ENCODE data around the gene COX6B2.

COX6B2 gene

DNA sequence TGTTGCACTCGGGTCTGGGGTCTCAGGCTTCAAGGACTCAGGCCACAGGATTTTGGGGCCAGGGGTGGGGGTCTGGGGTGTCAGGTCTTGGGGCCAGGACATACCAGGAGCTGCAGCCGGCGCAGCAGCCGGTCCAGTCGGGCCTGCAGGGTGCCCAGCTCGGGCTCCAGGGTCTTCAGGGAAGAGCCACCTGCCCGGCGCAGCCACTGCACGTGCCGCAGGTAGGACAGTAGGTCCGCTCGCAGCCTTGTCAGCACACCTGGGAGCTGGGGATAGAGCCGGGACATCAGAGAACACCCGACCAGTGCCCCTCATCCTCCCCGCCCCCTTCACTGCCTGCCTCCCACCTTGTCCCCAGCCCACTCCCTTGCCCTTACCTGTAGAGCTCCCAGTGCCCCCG, 13.6 kb upstream of the COX6B2 start:
- Histone ChIP-seq H3K27me3 (ENCODE audit: control insufficient read depth, insufficient read depth, low read length) (peaks cover 49% of the 10 kb centered on the region), H3K27ac (ENCODE audit: low read length) (no peak overlapping the region), H3K9me3 (ENCODE audit: control insufficient read depth, low read depth, low read length) (no peaks in the 10 kb centered on the region), H3K4me1 (ENCODE audit: control insufficient read depth, low read depth, low read length) (peaks cover under 1% of the 10 kb centered on the region), H3K4me3 (ENCODE audit: low read length) (no peak overlapping the region), H3K36me3 (ENCODE audit: control insufficient read depth, low read depth, low read length) (no peaks in the 10 kb centered on the region), H3K9ac (ENCODE audit: low read length) (no peak overlapping the region)

DNA sequence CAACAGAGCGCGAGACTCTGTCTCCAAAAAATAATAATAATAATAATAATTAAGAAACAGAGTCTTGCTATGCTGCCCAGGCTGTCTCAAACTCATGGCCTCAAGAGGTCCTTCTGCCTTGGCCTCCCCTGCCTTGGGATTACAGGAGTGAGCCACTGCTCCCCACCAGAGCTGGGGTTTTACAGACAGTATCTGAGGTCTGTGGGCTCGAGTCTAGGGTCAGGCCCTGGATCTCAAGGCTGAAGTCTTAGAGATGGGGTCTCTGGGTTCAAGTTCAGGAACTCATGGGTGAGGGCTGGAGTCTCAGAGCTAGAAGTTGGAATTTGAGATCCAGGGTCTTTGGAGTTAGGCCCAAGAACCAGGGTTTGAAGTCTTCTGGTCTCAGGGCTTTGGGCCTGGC, 12.3 kb upstream of the COX6B2 start:
- Histone ChIP-seq H3K9me3 (ENCODE audit: control insufficient read depth, low read depth, low read length) (no peaks in the 10 kb centered on the region), H3K27me3 (ENCODE audit: control insufficient read depth, insufficient read depth, low read length) (peaks cover 38% of the 10 kb centered on the region), H3K4me3 (ENCODE audit: low read length) (no peak overlapping the region), H3K36me3 (ENCODE audit: control insufficient read depth, low read depth, low read length) (no peaks in the 10 kb centered on the region), H3K4me1 (ENCODE audit: control insufficient read depth, low read depth, low read length) (peaks cover 4% of the 10 kb centered on the region), H3K9ac (ENCODE audit: low read length) (no peak overlapping the region), H3K27ac (ENCODE audit: low read length) (no peak overlapping the region)

DNA sequence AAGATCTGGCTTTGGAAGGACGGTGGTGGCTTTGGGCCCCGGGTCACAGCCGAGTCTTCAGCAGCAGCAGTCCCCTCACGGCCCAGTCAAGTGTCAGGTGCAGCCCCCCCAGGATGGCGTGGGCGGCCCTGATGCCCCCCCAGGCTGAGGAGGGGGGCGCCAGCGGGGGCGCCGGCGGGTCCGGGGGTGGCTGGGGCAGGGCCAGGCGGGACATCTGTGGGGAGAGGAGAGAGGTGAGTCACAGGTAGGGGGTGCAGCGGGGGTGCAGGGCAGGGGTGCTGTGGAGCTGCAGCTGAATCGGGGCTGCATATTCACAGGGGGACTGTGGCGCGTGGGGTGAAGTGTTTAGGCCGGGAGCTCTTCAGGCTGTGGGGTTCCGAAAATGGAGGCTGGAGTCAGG, 11.4 kb upstream of the COX6B2 start:
- no peak overlapping the region for H3K4me3 ChIP-seq (ENCODE audit: low read length)
- peaks cover 4% of the 10 kb centered on the region for H3K4me1 ChIP-seq (ENCODE audit: control insufficient read depth, low read depth, low read length)
- H3K9ac ChIP-seq (ENCODE audit: low read length): no peak overlapping the region
- H3K36me3 ChIP-seq (ENCODE audit: control insufficient read depth, low read depth, low read length): no peaks in the 10 kb centered on the region
- H3K27me3 ChIP-seq (ENCODE audit: control insufficient read depth, insufficient read depth, low read length): peaks cover 30% of the 10 kb centered on the region
- no peak overlapping the region for H3K27ac ChIP-seq (ENCODE audit: low read length)
- no peaks in the 10 kb centered on the region for H3K9me3 ChIP-seq (ENCODE audit: control insufficient read depth, low read depth, low read length)

DNA sequence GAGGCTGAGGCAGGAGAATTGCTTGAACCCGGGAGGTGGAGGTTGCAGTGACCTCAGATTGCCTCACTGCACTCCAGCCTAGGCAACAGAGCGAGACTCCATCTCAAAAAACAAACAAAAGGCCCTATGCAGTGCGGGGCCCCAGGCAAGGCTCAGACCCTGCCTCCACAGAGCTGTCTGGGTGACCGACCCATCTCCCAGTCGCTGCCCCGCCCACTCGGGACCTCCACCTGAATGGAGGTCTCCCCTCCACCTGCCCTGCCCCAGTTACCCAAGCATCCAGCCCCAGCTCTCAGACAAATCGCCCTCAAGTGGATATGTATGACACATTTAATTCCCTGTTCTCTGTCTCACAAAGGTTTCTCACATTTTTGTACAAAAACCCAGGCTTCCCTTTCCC, 10.7 kb upstream of the COX6B2 start:
- Histone ChIP-seq H3K9me3 (ENCODE audit: control insufficient read depth, low read depth, low read length) (no peaks in the 10 kb centered on the region), H3K27ac (ENCODE audit: low read length) (no peak overlapping the region), H3K4me1 (ENCODE audit: control insufficient read depth, low read depth, low read length) (peaks cover 4% of the 10 kb centered on the region), H3K27me3 (ENCODE audit: control insufficient read depth, insufficient read depth, low read length) (peaks cover 24% of the 10 kb centered on the region), H3K36me3 (ENCODE audit: control insufficient read depth, low read depth, low read length) (no peaks in the 10 kb centered on the region), H3K4me3 (ENCODE audit: low read length) (no peak overlapping the region), H3K9ac (ENCODE audit: low read length) (no peak overlapping the region)

DNA sequence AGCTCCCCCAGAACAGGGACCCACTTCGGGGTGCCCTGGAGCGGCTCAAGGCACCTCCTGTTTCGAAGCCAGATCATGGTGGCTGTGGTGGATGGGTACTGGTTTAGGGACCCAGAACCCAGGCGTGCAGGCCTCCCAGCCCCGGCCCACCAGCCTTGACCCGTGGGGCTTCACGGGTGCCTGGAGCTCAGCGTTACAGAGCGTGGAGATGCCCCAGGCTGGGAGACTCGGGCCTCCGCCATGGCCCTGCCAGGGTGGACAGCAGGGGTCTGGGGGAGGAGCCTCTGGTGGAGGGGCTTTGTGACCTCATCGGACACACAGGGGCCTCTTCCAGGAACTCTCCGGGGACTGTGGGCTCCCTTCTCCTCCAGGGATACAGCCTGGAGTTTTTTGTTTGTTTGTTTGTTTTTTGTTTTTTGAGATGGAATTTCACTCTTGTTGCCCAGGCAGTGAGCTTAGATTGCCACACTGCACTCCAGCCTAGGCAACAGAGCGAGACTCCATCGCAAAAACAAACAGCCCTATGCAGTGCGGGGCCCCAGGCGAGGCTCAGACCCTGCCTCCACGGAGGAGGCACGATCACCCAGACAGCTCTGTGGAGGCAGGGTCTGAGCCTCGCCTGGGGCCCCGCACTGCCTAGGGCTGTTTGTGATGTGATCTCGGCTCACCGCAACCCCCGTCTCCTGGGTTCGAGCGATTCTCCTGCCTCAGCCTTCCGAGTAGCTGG, 8.6 kb upstream of the COX6B2 start, which contains the start of gene GARIN5B:
GARIN5B (minus strand) TSS at position 271 of the 727 bp plus-strand sequence; CDS start at position 77, 194 bp downstream.
- Histone ChIP-seq H3K4me1 (ENCODE audit: control insufficient read depth, low read depth, low read length) (peaks cover 4% of the 10 kb centered on the region), H3K4me3 (ENCODE audit: low read length) (no peak within 1 kb of the TSS), H3K36me3 (ENCODE audit: control insufficient read depth, low read depth, low read length) (no peaks in the 10 kb centered on the region), H3K27me3 (ENCODE audit: control insufficient read depth, insufficient read depth, low read length) (peaks cover 10% of the 10 kb centered on the region), H3K27ac (ENCODE audit: low read length) (no peak within 1 kb of the TSS), H3K9ac (ENCODE audit: low read length) (no peak within 1 kb of the TSS), H3K9me3 (ENCODE audit: control insufficient read depth, low read depth, low read length) (no peaks in the 10 kb centered on the region)

DNA sequence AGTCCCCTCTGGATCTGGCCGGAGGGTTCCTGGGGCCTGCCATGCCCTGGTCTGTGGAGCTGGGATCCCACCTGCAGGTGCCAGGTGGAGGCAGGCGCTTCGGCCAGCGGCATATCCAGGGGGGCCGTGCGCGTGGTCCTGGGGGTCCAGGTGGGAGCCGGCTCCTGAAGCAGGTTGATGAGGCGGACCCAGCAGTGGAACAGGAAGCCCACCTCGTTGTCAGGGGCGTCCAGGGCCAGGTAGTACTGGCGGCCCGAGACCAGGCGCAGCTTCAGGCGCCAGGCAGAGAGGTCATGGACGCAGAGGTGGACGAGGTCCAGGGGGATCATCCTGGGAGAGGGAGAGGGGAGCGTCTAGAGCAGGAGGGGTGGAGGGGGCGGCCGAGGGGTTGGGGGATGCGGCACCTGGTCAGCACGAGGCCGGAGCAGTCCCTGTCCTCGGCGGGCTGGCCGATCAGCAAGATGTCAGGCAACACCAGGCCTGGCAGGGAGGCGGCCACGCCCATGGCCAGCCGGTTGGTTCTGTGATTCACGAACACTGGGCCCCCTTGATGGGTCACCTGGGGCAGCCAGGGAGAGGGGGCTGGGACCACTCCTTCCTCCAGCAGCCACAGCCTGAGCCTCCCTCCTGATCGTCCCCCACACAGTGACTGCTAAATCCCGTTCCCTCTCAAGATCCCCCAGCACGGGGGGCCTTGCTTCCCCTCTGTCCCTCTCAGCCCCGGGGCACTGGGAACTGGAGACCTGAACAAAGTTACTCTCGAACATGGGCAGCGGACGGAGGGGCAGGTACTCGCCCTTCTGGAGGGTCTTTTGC, 7.9 kb upstream of the COX6B2 start:
- Histone ChIP-seq H3K4me3 (ENCODE audit: low read length) (no peak overlapping the region), H3K4me1 (ENCODE audit: control insufficient read depth, low read depth, low read length) (peaks cover 4% of the 10 kb centered on the region), H3K36me3 (ENCODE audit: control insufficient read depth, low read depth, low read length) (no peaks in the 10 kb centered on the region), H3K9me3 (ENCODE audit: control insufficient read depth, low read depth, low read length) (no peaks in the 10 kb centered on the region), H3K27ac (ENCODE audit: low read length) (no peak overlapping the region), H3K27me3 (ENCODE audit: control insufficient read depth, insufficient read depth, low read length) (peaks cover 5% of the 10 kb centered on the region), H3K9ac (ENCODE audit: low read length) (no peak overlapping the region)

DNA sequence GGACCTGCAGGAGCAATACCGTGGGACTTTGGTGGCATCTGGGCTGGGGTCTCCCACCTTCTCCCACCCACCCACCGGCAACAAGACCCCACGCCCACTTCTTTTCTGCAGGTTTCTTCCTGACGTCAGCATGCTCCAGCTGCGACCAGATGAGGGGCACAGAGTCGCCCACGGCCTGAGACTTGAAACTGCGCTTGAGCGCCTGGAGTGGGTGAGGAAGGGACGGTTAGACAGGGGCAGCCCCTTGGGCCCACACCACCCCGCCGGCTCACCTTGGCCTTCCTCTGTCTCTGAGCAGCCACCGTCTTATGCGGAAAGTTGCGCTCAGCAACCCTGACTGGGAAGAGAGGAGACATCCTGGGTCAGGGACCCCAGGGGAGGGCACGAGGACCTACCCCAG, 6.4 kb upstream of the COX6B2 start:
- Histone ChIP-seq H3K27ac (ENCODE audit: low read length) (no peak overlapping the region), H3K9ac (ENCODE audit: low read length) (no peak overlapping the region), H3K36me3 (ENCODE audit: control insufficient read depth, low read depth, low read length) (no peaks in the 10 kb centered on the region), H3K27me3 (ENCODE audit: control insufficient read depth, insufficient read depth, low read length) (peaks cover 20% of the 10 kb centered on the region), H3K4me3 (ENCODE audit: low read length) (no peak overlapping the region), H3K9me3 (ENCODE audit: control insufficient read depth, low read depth, low read length) (no peaks in the 10 kb centered on the region), H3K4me1 (ENCODE audit: control insufficient read depth, low read depth, low read length) (peaks cover 4% of the 10 kb centered on the region)

DNA sequence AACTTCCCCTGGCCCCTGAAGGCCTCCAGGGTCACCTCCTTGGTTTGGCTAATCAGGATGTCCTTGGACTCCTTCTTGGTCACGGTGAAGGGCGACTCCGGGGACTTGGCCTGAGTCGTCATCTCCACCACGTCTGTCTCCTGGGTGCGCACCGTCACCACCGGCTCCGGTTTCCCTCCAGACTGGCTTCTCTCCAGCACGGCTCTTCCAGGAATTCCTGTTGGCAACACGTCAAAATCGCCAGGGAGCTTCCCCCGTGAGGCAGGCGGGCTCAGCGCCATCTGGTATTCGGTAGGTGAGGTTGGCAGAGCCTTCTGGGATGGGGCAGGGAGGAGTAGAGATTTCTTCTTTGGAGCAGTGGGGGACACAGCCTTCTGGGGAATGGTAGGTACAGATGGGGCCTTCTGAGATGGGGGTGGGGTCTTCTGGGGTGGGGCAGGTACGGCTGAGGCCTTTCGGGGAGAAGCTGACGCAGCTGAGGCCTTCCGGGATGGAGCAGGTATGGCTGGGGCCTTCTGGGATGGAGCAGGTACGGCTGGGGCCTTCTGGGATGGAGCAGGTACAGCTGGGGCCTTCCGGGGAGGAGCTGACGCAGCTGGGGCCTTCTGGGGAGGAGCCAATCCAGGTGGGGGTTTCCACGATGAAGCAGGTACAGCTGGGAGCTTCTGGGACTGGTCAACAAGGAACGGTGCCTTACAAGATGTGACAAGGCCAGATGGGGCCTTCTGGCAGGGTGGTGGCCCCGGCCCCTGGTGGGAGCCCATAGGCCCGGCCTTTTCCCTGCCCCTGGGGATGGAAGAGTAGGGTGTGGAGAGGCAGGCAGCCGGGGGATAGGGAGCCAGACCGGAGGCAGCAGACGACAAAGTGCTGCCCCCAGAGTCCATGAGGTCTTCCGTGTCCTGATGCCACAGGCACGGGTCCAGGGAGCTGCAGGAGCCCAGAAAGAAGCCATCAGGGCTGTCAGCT, 4.7 kb upstream of the COX6B2 start:
- no peaks in the 10 kb centered on the region for H3K36me3 ChIP-seq (ENCODE audit: control insufficient read depth, low read depth, low read length)
- H3K27ac ChIP-seq (ENCODE audit: low read length): no peak overlapping the region
- H3K27me3 ChIP-seq (ENCODE audit: control insufficient read depth, insufficient read depth, low read length): peaks cover 35% of the 10 kb centered on the region

DNA sequence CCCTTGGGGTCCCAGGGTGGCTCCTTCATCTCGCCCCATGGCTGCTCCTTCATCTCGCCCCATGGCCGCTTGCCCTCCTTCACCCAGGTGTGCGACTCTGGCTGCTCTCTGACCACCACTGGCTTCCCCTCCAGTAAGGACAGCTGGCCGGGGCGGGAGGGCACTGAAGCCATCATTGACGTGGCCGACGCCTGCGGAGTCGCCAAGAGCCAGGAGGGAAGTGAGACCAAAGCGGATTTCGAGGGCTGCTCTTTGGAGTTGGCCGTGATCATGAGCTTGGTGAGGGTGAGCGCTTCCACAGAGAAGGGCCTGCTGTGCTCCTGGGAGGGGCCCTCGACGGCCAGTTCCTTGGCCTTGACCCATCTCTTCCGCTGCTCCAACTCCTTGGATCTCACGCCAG, 4.0 kb upstream of the COX6B2 start:
- peaks cover 36% of the 10 kb centered on the region for H3K27me3 ChIP-seq (ENCODE audit: control insufficient read depth, insufficient read depth, low read length)
- H3K4me1 ChIP-seq (ENCODE audit: control insufficient read depth, low read depth, low read length): peaks cover 6% of the 10 kb centered on the region
- H3K4me3 ChIP-seq (ENCODE audit: low read length): no peak overlapping the region
- H3K36me3 ChIP-seq (ENCODE audit: control insufficient read depth, low read depth, low read length): no peaks in the 10 kb centered on the region
- H3K27ac ChIP-seq (ENCODE audit: low read length): no peak overlapping the region
- no peak overlapping the region for H3K9ac ChIP-seq (ENCODE audit: low read length)
- no peaks in the 10 kb centered on the region for H3K9me3 ChIP-seq (ENCODE audit: control insufficient read depth, low read depth, low read length)

More for the DNA sequence above, 4.7 kb upstream of the COX6B2 start:
- Histone ChIP-seq H3K4me1 (ENCODE audit: control insufficient read depth, low read depth, low read length) (peaks cover 4% of the 10 kb centered on the region), H3K4me3 (ENCODE audit: low read length) (no peak overlapping the region), H3K9ac (ENCODE audit: low read length) (no peak overlapping the region), H3K9me3 (ENCODE audit: control insufficient read depth, low read depth, low read length) (no peaks in the 10 kb centered on the region)

DNA sequence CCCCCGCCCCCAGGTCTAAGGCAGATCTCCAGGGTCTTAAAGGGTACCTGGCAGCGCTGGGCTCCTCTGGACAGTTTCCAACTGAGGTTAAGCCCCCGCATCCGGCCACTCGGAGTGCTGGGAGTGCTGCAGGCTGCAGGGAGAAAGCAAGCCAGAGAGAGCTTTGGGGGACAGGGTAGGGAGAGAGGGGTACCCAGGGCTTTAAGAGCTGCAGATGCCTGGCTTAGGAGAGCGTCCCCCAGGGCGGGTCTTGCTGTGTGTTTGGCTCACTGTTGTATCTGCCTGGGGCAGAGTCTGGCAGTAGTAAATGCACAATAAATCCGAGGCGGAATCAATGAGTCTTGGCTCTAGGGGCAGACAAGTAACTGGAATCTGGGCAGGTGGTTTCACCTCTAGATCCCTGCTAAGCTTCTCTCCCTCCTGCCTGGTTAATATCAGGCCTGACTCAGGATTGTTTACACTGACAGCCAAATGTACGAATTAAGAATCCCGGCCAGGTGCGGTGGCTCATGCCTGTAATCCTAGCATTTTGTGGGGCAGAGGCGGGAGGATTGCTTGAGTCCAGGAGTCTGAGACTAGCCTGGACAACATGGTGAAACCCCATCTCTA, 798 bp upstream of the COX6B2 start:
- Histone ChIP-seq H3K27ac (ENCODE audit: low read length) (no peak overlapping the region), H3K36me3 (ENCODE audit: control insufficient read depth, low read depth, low read length) (no peaks in the 10 kb centered on the region), H3K4me1 (ENCODE audit: control insufficient read depth, low read depth, low read length) (peaks cover 10% of the 10 kb centered on the region), H3K9me3 (ENCODE audit: control insufficient read depth, low read depth, low read length) (no peaks in the 10 kb centered on the region), H3K4me3 (ENCODE audit: low read length) (no peak overlapping the region), H3K27me3 (ENCODE audit: control insufficient read depth, insufficient read depth, low read length) (peaks cover 63% of the 10 kb centered on the region), H3K9ac (ENCODE audit: low read length) (no peak overlapping the region)

Data from iPS-18a (cell line).